Activated T-cell treated with anti-CD3 and anti-CD28 coated beads for 1 hour (primary cell): ENCODE results near the gene ATP1B1.

Source experiments
- DNase-seq: peaks from one replicate; pipeline ENCODE4 v3.0.0-alpha.2; 2020; ENCODE audit warnings: low read depth

ATP1B1 gene

GRCh38 chr1:169106095-169106920 is at the start of gene ATP1B1:
Gene ATP1B1, plus strand, starts transcription at chr1:169106690. Its CDS starts 140 bp downstream, at chr1:169106830.
- DNase-seq = peak; percentile 69

DNA sequence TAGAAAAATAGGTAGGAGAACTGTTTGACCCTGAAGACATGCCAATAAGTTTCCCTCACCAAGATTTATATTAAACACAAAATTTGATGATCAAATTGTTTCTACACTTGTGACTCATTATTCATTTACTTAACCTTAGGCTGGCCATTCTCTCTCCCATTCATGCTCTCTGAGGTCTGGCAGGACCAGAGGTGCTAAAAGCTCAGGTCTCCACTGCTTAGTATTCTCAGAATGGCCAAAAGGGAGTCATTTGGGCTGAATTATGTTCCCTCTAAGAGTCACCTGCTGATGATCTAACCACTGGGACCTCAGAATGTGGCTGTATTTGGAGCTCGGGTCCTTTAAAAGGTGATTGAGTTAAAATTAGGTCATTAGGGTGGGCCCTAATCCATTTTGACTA is 47.1 kb upstream of the ATP1B1 start:
- DNase-seq = no peak

GRCh38 chr1:169060043-169060722 is 46.3 kb upstream of the ATP1B1 start:
- DNase-seq = no peak

DNA sequence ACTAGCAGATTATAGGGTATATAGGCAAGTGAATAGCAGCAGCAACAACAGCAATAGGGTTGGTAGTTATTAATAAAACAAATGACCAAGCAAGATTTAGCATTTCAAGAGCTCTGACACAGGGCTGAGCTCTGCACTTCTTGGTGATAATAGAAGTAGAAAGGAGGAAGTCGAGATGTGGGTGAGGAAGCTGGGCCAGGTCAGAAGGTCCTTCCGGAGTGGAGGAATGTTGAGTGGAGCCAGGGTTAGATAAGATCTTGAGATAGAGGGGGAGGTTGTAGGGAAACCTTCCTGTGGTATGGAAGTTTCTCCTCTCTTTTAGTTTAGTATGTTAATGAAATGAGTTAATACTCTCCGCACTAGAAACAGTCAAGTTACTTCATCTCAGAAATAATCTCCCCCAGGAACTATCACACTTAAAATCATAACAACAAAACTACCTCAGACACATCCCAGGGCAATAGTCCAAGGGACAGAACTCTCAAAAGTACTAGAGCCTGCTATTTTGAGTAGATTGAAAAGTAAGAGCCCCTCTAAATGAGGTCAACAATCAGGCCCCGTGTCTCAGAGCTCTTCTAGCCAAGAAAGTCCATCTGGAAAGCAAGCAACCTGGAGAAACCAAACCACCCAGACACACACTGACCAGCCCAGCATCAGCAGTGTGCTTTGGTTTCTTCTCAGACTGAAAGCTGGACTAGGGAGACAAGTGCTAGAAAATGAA is 45.4 kb upstream of the ATP1B1 start:
- DNase-seq = no peak

GRCh38 chr1:169062152-169062551 is 44.3 kb upstream of the ATP1B1 start:
- DNase-seq = no peak

GRCh38 chr1:169064103-169064502 is 42.4 kb upstream of the ATP1B1 start:
- no peak for DNase-seq

- DNase-seq = no peak
These were observed 35.9 kb upstream of the ATP1B1 start for GRCh38 chr1:169070547-169070946.

DNA sequence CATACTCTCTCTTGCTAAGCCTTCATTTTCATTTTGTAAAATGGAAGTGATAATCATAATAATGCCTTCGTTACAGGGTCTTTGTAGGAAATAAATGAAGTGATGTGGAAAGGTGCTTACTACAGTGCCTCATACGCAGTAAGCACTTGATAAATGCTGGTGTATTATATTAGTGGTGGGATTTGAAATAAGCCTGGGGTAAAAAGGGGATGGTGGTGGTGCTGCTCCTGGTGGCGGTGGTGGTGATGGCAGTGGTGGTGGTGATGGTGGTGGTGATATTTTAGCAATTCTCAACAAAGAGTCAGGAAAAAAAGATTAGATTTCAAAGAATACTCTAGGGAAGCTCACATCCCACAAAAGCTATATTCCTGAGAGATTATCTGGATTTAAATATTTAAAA is 35.5 kb upstream of the ATP1B1 start:
- no peak for DNase-seq

DNA sequence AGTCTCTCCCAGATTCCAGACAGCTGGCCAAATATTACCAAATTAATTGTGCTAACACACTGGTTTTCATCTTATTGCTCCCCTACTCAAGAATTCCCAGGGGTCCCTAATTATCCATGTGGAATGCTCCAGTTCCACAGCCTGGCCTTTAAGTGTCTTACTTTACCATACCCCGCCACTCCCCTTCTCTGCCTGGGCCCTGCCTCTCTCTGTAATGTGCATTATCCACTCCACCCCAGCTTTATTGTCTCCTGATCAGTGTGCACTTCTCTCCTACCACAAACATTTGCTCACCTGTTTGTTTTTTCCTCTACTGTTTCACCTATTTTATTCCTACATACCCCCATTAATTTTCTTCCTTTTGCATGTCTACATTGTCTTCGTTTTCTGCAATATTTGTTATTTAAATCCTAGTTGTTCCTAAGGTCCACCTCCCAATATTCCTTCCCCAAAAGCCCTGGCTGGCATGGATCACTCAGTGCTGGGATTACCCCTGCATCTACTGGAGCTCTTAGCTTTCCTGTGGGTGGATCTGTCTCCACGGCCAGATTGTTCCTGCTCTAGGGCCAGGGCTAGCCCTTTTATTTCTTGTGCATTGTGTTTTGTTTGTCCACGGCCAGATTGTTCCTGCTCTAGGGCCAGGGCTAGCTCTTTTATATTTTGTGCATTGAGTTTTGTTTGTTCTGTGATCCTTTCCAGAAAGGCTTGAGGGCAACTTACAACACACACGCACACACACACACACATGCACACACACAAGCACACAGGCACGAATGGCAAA is 33.4 kb upstream of the ATP1B1 start:
- DNase-seq = no peak

DNA sequence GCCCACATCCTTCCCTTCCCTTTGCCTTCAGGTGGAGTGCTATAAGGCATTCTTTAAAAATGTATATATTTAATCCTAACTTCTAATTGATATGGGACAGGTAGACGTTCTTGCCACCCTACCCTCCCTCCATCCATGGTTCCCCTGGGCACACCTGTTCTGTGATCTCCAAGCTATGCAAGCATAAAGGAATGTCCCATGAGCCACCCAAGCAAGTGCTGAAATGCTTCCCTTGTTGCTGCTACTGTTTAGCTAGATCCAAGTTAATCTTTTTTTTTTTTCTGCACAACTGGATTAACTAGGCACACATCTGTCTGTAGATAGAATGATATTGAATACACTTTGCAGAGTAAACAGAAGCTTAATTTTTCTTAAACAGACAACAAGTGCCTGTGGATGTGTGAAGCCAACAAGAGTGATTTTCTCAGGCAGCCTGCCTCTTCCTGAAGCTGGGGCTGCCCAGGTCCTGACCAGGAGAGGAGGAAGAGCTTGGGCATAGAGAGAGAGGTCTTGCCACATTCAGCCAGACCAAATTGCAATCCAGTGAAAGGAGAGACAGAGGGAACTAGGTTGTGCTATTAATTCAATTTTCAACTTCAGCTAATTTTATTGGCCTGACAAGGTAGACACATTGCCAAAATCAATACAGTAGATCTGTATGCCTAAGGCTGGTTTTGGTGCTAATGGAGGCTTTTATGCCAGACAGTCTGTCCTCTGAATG is 28.2 kb upstream of the ATP1B1 start:
- DNase-seq = no peak

DNA sequence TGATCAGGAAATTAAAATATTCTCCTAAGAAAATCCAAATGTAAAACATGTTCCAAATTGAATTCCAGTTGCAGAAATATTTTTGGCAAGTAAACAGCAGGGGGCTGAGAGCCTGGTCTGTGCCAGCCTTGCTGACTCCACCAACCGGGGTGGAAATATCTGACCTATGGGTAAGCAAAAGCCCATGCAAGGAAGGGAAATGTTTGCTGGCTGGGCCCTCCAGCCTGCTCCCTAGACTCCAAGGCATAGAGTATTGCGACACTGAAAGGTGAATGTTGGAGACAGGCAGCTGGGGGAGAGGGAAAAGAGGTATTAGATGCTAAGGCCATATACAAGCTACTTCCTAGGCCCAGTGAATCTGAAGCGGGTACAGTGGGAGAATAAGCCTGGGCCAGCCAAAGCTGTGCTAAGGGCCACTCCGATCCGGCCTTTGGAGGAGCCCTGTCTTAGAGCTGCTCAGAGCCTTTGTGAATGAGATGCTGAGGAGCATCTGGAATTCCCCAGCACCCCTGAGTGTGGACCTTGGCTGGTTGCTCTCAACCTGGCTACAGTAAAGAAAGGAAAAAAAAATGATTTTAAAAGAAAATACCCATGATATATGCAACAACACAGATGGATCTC is 24.9 kb upstream of the ATP1B1 start:
- no peak for DNase-seq

- no peak for DNase-seq
These were observed 20.6 kb upstream of the ATP1B1 start for GRCh38 chr1:169085911-169086310.

- no peak for DNase-seq
These were observed 19.7 kb upstream of the ATP1B1 start for GRCh38 chr1:169086603-169087455.

- DNase-seq = no peak
These were observed 18.6 kb upstream of the ATP1B1 start for GRCh38 chr1:169087876-169088275.

GRCh38 chr1:169089776-169090175 is 16.7 kb upstream of the ATP1B1 start:
- no peak for DNase-seq

GRCh38 chr1:169090308-169090899 is 16.1 kb upstream of the ATP1B1 start:
- no peak for DNase-seq

GRCh38 chr1:169090900-169091311 is 15.6 kb upstream of the ATP1B1 start:
- DNase-seq = no peak

- no peak for DNase-seq
These were observed 15.0 kb upstream of the ATP1B1 start for GRCh38 chr1:169091480-169091941.

GRCh38 chr1:169092399-169092798 is 14.1 kb upstream of the ATP1B1 start:
- DNase-seq = no peak
